ENCODE data around the gene DDIT4L.

- TF ChIP-seq CTCF (IDR thresholded peaks at IDR 0.05) (no peak), POLR2A (IDR thresholded peaks at IDR 0.05) (no peak)
Observed at GRCh38 chr4:100198061-100198460, 7.8 kb upstream of the DDIT4L start.

Data from uterus (tissue), 2 donors.